Measurements from ENCODE around the gene TTC24. TPM values are rescaled to one million over a fixed set of nuclear protein-coding genes. Genes with fewer than 3 reads are reported as not detected.
A peak's percentile ranks its signal among the peaks of the same experiment; 100 is the strongest.
"Not testable (repeated sequence)": the region's sequence is repeated elsewhere in the genome, so short reads cannot be mapped to it uniquely, and the experiment has no call there.

The TTC24 gene
- total RNA-seq, 1 donor from 2014 or later = not detected

DNA sequence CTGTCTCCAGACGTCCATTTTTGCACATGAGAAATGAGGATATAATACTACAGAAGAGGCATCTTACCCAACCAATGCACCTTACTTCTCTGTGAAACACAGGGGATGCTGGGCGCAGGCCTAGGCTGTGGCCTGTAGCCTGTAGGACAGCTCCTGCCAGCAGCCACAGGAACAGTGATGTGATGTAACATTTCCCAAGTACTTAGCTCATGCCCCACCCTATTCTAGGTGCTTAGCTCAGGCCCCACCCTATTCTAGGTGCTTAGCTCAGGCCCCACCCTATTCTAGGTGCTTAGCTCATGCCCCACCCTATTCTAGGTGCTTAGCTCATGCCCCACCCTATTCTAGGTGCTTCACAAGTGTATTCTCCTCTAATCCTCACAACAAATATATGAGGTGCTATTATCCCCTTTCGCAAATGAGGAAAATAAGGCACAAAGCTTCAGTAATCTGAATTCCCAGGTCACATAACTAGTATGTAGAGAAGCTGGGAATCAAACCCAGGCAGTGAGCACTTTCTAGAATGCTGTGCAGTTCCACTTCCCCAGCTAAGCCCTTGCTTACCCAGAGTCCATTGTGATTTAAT, 7.5 kb downstream of the TTC24 start:
- no peak for DNase-seq (ENCODE audit: low read depth, low spot score)

DNA sequence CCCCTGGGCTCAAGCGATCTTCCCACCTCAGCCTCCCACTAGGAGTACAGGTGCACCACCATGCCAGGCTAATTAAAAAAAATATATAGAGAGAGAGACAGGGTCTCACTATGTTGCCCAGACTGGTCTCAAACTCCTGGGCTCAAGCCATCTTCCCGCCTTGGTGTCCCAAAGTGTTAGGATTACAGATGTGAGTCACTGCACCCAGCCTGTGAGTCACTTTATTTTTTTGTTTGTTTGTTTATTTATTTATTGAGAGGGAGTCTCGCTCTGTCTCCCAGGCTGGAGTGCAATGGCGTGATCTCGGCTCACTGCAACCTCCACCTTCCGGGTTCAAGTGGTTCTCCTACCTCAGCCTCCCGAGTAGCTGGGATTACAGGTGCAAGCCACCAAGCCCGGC, 8.4 kb downstream of the TTC24 start:
- not testable (repeated sequence) for DNase-seq (ENCODE audit: low read depth, low spot score)

DNA sequence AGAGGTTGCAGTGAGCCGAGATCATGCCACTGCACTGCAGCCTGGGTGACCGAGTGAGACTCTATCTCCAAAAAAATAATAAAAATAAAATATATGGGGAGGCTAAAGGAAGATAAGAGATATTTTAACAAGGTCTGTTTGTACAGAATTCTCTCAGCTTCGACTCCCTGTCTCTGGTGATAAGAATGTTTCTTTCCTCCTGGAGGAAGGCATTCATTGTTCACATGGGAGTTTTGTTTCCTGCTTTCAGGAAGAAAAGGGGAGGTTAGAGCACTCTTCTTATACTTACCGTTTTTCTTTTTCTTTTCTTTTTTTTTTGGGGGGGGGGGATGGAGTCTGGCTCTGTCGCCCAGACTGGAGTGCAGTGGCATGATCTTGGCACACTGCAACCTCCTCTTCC, 10.0 kb downstream of the TTC24 start:
- peak; percentile 43 for DNase-seq (ENCODE audit: low read depth, low spot score)

DNA sequence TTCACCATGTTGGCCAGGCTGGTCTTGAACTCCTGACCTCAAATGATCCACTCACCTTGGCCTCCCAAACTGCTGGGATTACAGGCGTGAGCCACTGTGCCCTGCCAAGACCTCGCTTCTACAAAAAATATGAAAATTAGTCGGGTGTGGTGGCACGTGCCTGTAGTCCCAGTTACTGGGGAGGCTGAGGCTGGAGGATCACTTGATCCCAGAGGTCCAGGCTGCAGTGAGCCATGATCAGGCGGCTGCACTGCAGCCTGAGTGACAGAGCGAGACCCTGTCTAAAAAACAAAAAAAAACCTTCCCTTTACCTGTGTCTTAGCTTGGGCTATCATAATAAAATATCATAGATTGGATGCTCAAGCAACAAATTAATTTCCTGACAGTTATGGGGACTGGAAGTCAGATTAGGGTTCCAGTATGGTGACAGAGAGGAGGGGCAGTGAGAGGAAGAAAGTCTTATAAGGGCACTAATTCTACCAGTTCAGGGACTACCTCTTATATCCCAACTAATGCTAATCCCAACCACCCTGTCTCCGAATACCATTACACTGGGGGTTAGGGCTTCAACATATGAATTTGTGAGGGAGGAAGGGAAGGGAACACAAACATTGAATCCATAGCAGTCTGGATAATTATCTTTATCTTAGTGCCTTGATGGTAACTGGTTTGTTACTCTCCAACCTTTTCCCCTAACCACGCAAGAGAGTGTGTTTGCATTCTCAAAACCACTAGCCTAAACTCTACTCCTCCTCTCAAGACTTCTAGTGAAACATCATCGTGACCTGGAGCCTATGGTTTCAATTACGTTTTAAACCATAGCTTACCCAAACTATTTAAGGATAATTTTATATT, 11.0 kb downstream of the TTC24 start:
- no peak for DNase-seq (ENCODE audit: low read depth, low spot score)

DNA sequence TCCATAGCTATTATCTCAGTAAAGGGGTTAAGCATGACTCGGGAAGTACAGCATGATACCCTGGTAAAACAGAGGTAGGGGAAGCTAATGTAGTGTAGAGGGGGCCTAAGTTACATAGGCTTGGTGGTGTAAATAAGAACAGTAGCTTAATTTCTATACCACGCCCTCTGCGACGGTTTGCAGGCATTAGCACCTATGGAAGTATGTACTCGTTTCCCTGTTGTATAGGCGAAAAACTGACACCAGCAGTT, 11.6 kb downstream of the TTC24 start:
- no peak for DNase-seq (ENCODE audit: low read depth, low spot score)

DNA sequence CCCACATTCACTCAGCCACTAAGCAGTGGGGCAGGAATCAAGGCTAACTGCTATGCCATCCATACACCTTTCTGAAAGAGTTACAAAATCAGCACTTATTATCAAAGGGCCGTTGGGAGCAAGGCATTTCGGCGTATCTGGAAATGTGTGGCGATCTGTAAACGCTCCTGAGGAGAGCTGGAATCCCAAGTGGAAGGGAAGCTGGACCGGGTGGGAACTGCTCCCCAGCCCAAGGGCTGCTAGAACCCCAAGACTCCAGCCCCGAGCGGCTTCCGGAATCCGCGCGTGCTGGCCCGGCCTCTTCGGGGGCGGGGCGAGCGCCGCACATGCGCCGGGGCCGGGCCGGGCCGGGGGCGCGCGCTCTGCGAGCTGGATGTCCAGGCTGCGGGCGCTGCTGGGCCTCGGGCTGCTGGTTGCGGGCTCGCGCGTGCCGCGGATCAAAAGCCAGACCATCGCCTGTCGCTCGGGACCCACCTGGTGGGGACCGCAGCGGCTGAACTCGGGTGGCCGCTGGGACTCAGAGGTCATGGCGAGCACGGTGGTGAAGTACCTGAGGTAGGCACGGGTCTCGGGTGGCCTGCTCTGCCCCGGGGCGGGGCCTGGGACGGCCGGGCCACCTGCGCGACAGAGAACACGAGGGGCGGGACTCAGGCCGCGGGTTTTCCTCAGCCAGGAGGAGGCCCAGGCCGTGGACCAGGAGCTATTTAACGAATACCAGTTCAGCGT, 12.1 kb downstream of the TTC24 start, which contains the start of gene NAXE:
Gene NAXE (plus strand): TSS at position 345 of the 726 bp plus-strand sequence. CDS start 29 bp downstream, at position 374.
- no peak for DNase-seq (ENCODE audit: low read depth, low spot score)

DNA sequence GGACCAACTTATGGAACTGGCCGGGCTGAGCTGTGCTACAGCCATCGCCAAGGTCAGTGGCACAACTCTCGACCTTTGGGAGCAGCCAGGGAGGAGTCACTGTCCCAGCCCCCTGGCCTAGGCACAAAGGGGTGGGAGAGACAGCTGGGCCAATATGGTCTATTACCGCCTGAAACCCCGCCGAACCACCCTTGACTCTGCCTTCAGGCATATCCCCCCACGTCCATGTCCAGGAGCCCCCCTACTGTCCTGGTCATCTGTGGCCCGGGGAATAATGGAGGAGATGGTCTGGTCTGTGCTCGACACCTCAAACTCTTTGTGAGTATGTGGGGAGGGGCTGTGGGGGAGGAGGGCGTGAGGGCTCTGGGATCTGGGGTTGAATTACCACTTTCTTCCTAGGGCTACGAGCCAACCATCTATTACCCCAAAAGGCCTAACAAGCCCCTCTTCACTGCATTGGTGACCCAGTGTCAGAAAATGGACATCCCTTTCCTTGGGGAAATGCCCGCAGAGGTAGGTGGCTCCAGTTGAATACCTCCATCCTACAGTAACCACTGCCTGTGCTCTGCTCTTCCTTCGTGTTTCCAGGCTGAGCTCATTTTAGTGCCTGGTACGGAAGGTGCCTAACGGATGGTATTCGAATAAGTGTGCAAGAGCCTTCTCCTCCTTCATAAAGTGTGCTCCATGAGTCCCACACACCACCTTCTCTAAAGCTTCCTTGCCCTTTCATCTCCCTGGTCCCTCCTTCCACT, 12.8 kb downstream of the TTC24 start:
- no peak for DNase-seq (ENCODE audit: low read depth, low spot score)

DNA sequence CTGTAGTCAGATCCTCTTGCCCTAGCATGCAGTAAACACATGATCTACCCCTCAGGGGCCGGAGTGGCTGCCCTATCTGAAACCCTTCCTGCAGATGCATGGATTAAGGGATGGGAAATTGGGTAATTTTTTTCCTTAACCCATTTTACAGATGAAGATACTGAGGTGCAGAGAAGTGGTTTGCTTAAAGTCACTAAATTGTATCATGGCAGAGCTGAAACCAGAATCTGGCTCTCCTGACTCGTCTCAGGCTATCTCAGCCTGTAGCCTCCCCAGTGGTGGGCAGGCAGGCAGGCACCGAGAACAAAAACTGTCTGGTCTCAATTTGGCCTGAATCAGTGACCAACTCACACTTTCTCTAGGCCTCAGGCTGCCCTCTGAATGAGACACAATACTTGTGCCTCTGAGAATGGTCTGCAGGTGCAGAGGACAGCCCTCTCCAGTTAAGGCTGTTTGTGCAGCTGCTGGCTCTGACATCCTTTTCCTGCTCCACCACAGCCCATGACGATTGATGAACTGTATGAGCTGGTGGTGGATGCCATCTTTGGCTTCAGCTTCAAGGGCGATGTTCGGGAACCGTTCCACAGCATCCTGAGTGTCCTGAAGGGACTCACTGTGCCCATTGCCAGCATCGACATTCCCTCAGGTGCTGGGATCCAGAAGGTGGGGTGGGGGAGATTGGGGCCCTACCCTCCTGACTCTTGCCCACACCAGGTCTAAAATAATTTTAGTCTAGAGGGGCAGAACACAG, 13.6 kb downstream of the TTC24 start:
- peak; percentile 47 for DNase-seq (ENCODE audit: low read depth, low spot score)

DNA sequence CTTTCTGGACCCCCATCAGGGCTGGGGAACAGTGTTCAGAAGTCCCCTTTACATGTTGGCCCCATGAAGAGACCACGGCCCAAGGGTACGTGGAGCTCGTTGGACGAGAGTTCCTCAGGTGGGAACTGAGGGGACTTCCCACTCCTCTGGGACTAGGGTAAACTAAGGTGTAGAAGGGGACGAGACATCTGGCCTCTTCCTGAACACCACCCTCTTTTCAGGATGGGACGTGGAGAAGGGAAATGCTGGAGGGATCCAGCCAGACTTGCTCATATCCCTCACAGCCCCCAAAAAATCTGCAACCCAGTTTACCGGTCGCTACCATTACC, 14.1 kb downstream of the TTC24 start:
- DNase-seq (ENCODE audit: low read depth, low spot score) = no peak

DNA sequence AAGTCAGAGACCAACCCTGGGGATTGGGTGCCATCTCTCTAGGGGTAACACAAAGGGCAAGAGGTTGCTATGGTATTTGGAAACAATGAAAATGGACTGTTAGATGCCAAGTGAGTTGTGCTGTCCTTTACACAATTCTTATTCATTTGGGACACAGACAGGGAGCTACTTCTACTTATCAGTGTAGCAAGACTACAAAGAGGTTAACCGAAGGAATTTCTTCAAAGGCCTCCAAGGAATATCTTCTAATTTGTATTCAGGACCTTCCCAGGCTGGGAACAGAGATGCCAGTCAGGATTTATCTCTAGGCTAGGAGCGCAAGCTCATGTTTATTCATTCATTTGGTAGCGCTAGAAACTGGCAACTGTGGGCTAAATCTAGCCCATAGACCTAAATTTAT, 14.7 kb downstream of the TTC24 start:
- no peak for DNase-seq (ENCODE audit: low read depth, low spot score)

DNA sequence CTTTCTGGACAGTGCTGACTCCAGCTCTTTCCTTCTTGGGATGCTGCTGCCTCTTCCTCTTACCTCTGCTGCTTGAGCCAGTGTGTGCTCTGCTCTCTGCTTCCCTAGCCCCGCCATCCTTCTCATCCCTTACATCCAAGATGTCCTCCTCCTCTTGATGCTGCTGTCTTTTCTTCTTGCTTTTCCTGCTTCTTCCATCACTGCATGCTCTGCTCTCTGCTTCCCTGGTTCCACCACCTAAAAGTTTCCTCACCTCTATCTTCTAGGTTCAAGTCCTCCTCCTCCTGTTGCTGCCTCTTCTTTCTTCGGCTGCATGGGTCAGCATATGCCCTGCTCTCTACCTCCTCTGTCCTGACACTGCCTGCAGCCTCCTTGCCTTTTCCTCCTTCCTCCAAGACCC, 15.5 kb downstream of the TTC24 start:
- DNase-seq (ENCODE audit: low read depth, low spot score) = no peak

DNA sequence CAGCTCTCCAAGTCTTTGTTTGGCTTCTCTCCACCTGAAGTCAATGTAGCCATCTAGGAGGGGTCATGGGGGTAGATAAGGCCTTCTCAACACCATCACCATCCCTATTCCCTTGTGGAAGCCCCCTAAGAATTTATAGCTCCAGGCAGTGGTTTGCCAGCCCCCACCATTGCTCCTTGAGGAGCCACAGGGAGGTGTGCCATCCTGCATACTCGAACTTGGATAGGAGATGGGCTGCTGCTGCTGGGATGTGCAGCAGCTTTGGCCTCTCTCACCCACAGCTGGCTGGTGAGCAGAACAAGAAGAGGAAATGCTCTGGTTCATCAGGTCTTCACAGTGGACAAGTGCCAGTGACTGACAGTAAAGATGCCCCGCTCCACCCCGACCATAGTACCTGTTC, 16.9 kb downstream of the TTC24 start:
- DNase-seq (ENCODE audit: low read depth, low spot score) = no peak

DNA sequence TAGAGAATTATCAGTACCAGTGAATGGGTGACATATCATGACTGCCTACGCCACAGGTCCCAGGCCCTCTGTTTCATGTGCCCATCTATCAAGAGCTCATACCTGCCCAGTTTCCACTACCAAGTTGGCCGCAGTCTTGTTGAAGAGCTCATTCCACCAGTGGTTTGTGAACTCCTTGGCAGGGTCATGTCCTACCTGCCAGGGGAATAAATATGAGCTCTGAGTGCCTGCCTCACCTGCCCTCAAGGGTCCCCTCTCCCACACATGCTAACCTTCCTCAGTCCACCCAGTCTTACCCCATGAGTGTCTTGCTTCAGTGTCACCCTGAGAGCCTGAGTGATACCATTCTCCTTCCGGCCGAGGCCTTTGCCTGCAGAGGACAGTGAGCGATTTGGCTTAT, 18.6 kb downstream of the TTC24 start:
- DNase-seq (ENCODE audit: low read depth, low spot score) = no peak

DNA sequence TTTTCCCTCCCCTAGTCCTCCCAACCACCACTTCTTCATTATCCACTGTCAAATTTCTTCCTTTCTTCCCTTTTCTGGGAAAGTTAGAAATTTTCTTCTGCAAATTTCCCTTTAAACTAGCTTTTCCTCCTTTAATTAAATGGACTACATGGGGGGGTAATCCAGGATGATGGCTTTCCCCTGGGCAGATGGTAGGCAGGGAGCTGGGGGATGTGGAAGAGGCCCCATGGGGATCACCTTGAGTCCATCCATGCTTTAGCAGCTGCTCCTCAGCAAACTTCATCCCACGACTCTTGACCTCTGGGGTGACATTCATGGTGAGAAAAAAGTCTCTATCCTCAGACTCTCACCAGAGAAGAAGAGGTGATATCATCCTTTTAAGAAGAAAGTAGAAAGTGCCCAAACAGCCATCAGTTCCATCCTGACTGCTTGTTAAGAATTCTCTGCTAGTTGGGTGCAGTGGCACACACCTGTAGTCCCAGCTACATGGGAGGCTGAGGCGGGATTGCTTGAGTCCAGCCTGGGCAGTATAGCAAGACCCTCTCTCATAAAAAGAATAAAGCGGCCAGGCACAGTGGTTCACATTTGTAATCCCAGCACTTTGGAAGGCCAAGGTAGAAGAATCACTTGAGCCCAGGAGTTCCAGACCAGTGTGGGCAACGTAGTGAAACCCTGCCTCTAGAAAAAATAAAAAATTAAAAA, 19.4 kb downstream of the TTC24 start:
- DNase-seq (ENCODE audit: low read depth, low spot score) = no peak

DNA sequence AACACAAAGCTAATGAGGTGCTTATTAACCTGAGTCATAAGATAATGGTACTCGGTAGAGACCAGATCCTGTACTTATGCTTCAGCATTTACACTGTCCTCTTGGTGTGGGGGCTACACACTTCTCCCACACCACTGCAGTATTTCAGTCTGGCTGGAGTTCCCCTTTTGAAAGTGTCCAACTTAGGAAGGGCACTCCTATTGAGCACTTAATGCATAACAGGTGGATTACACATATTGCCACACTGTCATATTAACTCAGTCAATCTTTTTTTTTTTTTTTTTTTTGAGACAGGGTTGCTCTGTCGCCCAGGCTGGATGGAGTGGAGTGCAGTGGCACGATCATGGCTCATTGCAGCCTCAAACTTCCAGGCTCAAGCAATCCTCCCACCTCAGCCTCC, 20.3 kb downstream of the TTC24 start:
- no peak for DNase-seq (ENCODE audit: low read depth, low spot score)

DNA sequence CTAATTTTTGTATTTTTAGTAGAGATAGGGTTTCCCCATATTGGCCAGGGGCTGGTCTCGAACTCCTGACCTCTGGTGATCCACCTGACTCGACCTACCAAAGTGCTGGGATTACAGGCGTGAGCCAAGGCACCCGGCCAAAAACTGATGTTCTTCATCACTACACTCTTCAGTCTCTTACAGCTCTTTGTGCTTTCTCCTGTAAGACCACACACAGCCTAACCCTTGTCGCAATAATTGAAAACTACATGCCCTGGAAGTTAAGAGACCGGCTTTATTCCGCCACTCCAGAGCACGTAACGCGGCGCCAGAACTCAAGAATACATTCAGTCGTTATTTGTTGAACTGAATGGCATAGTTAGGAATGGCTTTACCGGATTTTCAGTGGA, 21.2 kb downstream of the TTC24 start:
- no peak for DNase-seq (ENCODE audit: low read depth, low spot score)

DNA sequence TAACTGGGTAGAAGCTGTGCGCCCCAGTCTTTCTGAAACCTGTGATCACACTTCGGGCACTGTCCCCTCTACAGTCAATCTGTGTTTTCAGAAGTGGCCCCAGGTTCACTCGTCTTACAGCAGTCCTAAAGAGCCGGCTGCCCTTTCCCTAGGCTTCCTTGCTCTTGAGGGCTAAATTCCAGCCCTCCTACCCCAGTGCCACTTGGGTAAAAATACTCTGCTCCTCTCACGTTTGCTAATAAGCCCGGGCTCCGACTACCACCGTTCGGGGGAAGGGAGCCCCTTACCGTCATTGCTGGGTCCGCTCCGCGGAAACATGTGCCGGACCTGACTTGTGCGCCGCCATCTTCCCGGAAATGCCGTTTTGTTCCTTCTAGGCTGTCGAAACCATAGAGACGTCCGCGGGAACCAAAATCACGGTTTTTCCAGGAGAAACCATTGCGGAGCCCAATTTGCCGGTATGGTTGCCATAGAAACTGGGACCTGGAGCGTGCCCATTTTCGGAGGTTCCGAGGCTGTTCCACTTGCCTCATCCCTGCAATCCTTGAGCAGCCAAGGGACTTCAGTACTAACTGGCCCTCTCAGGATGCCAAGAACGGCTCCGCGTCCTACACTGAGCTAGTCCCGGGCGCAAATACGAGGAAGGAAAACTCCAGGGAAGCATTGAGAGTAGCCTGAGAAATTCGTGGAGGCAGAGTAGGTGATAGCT, 21.8 kb downstream of the TTC24 start, which contains the start of gene GPATCH4:
Gene GPATCH4 (minus strand): TSS at position 358 of the 709 bp plus-strand sequence.
- DNase-seq (ENCODE audit: low read depth, low spot score) = peak; percentile 62

DNA sequence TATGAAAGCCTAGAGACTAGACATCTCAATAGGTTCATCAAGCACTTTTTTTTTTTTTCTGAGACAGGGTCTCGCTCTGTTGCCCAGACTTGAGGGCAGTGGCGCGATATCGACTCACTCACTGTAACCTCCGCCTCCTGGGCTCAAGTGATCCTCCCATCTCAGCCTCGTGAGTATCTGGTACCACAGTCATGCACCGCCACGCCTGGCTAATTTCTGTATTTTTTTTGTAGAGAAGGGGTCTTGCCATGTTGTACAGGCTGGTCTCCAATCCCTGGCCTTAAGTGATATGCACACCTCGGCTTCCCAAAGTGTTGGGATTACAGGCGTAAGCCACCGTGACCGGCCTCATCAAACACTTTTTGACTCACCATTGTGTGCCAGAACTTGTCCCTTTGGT, 22.4 kb downstream of the TTC24 start:
- no peak for DNase-seq (ENCODE audit: low read depth, low spot score)

DNA sequence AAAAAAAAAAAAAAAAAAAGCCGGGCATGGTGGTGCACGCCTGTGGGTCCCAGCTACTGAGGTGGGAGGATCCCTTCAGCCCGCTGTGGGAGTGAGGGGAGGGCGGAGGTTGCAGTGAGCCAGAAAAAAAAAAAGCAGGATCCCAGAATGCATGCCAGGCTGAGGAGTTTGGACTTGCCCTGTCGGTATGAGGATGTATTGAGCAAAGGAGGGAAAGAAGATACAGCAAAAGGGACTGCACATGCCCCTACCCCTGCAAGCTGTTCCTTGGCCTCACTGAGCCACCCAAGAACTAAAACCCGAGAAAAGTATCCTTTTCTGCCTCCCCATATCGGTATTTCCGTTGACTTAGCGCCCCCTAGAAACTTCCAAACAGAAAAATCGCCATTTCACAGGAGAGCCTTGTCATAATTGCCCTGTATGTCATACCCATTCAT, 23.1 kb downstream of the TTC24 start:
- DNase-seq (ENCODE audit: low read depth, low spot score) = no peak

DNA sequence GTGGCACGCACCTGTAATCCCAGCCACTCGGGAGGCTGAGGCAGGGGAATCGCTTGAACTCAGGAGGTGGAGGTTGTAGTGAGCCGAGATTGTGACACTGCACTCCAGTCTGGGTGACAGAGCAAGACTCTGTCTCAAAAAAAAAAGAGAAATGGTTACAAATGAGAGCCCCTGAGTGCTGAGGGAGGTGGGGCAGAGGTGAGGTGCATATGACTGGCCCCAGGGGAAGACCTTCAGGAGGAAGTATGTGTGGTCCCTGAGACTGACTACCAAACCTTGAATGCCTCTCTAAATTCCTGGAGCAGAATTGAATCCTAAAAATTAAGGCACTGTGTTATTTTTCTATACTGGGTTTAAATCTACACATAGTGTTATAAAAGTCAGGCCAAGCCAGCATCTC, 27.8 kb downstream of the TTC24 start:
- DNase-seq (ENCODE audit: low read depth, low spot score) = not testable (repeated sequence)

All from pulmonary artery endothelial cell (primary cell).